ENCODE measurements around the gene MBD2. TPM values are rescaled to one million over a fixed set of nuclear protein-coding genes. Genes with fewer than 3 reads are reported as not detected.

MBD2 gene
- total RNA-seq, 6 experiments from 2014 or later = 13.7 to 47.7 (median 29.4) TPM

DNA sequence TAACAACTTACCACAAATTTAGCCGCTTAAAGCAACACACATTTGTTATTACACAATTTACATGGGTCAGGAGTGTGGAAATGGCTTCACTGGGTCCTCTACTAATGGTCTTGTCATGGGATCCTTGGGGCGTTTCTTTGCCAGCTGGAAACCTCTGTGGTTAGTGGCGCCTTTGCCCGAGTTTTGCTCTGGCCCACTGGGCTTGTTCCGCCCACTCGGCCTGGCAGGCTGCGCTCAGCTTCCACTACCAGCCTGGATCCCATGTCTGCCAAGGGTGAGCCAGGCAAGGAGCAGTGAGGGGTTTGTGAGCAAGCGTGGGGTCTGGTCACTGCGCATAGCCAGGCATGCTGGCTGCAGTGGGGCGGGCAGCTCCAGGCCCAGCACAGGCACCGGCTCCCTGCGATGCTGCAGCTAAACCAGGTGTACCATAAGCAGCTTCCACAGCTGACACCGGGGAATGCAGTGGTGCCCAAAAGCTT is 16.2 kb upstream of the MBD2 start:
- no peak for TF ChIP-seq POLR2A (IDR thresholded peaks at IDR 0.05)
- TF ChIP-seq, protein P1, sequence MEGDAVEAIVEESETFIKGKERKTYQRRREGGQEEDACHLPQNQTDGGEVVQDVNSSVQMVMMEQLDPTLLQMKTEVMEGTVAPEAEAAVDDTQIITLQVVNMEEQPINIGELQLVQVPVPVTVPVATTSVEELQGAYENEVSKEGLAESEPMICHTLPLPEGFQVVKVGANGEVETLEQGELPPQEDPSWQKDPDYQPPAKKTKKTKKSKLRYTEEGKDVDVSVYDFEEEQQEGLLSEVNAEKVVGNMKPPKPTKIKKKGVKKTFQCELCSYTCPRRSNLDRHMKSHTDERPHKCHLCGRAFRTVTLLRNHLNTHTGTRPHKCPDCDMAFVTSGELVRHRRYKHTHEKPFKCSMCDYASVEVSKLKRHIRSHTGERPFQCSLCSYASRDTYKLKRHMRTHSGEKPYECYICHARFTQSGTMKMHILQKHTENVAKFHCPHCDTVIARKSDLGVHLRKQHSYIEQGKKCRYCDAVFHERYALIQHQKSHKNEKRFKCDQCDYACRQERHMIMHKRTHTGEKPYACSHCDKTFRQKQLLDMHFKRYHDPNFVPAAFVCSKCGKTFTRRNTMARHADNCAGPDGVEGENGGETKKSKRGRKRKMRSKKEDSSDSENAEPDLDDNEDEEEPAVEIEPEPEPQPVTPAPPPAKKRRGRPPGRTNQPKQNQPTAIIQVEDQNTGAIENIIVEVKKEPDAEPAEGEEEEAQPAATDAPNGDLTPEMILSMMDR (IDR thresholded peaks at IDR 0.05) = no peak
- peak; percentile 39 to 48 (median 45) for ATAC-seq
- Histone ChIP-seq H3K36me3 (no peaks in the 10 kb centered on the region), H3K27me3 (no peaks in the 10 kb centered on the region), H3K4me1 (peaks cover 0 to 24% (median 1%) of the 10 kb centered on the region in 4 donors), H3K27ac (peak overlapping the region in 1 of 3 donors; percentile 30), H3K4me3 (no peak overlapping the region), H3K9me3 (no peaks in the 10 kb centered on the region)
- intact Hi-C loops (cut with DNase I) = no loop called here
- 67% methylated on average over 7 of the region's 13 CpGs for WGBS (ENCODE audit: insufficient coverage, low coverage, low lambda C conversion rate, missing lambda C conversion rate)
- DNase-seq = peak in 1 of 3 donors; percentile 30

- no peak overlapping the region for H3K4me3 ChIP-seq
- H3K27ac ChIP-seq = no peak overlapping the region
- intact Hi-C loops (cut with DNase I) = no loop called here
- DNase-seq = no peak
- no peaks in the 10 kb centered on the region for H3K9me3 ChIP-seq
- H3K27me3 ChIP-seq = no peaks in the 10 kb centered on the region
- WGBS (ENCODE audit: insufficient coverage, low coverage, low lambda C conversion rate, missing lambda C conversion rate) = 37% methylated on average over 2 of the region's 2 CpGs
- TF ChIP-seq, protein P1 (IDR thresholded peaks at IDR 0.05) = no peak
- no peak for TF ChIP-seq POLR2A (IDR thresholded peaks at IDR 0.05)
- peaks cover 0 to 24% (median 1%) of the 10 kb centered on the region in 4 donors for H3K4me1 ChIP-seq
- ATAC-seq = no peak
- H3K36me3 ChIP-seq = no peaks in the 10 kb centered on the region
These were observed 15.1 kb upstream of the MBD2 start for GRCh38 chr18:54239601-54240000.

DNA sequence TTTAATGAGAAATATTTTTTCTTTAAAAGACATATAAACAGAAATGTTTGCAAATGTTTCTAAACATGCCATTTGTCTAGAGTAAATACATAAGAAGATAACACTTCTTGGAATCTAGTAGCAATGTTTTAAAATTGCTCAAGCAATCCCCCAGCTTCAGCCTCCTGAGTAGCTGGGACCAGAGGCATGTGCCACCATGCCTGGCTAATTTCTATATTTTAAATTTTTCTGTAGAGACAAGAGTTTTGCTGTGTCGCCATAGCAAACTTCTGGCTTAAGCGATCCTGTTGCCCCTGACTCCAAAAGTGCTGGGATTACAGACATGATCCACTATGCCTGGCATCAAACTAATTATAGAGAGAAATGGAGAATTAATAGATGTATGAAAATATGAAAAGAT is 14.6 kb upstream of the MBD2 start:
- Histone ChIP-seq H3K4me3 (no peak overlapping the region), H3K36me3 (no peaks in the 10 kb centered on the region), H3K9me3 (no peaks in the 10 kb centered on the region), H3K27me3 (no peaks in the 10 kb centered on the region), H3K4me1 (peaks cover 0 to 24% (median 1%) of the 10 kb centered on the region in 4 donors), H3K27ac (peak overlapping the region in 2 of 3 donors; percentile 37 to 55)
- TF ChIP-seq, protein P1 (IDR thresholded peaks at IDR 0.05) = no peak
- no peak for TF ChIP-seq POLR2A (IDR thresholded peaks at IDR 0.05)
- DNase-seq (no peak), ATAC-seq (peak in 1 of 4 donors; percentile 7)
- 56% methylated on average over 2 of the region's 2 CpGs for WGBS (ENCODE audit: insufficient coverage, low coverage, low lambda C conversion rate, missing lambda C conversion rate)
- intact Hi-C loops (cut with DNase I) = no loop called here

DNA sequence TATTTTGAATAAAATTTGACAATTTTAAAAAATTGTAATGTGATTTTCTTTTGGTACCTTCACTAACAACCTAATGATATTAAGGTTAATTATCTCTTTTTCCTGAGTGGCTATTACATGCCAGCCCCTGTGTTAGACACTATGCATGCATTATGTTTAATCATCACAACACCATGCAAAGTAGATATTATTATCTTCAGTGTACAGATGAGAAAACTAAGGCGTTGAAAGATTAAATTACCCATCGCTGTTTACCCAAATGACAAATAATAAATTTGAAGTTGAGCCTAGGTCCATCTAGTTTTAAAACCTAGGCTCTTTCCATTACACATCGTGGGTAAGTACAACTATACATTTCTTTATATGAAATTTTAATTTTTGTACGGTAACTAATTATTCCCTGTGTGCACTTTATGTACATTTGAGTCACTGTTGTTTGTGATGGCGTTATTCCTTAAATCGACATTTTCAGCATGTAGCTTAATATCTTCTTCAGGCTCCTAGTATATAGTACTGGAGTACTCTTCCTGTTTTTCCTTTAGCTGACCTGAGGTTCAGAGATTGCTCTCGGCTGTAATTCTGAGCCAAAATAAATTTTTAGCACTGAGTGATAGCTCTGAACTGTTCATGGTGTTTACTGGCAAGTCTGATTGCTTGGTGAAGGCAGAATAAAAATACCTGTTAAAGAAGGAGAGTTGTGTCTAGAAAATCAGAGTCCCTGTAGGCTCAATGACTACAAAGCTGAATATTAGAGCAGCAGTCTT is 13.9 kb upstream of the MBD2 start:
- H3K27ac ChIP-seq = peak overlapping the region in 2 of 3 donors; percentile 37 to 55
- 63% methylated on average over 7 of the region's 7 CpGs for WGBS (ENCODE audit: insufficient coverage, low coverage, low lambda C conversion rate, missing lambda C conversion rate)
- H3K4me3 ChIP-seq = no peak overlapping the region
- TF ChIP-seq POLR2A (IDR thresholded peaks at IDR 0.05) = no peak
- TF ChIP-seq, protein P1 (IDR thresholded peaks at IDR 0.05) = no peak
- H3K4me1 ChIP-seq = peaks cover 0 to 24% (median 1%) of the 10 kb centered on the region in 4 donors
- no peaks in the 10 kb centered on the region for H3K27me3 ChIP-seq
- DNase-seq (no peak), ATAC-seq (peak; percentile 32 to 87 (median 80))
- no peaks in the 10 kb centered on the region for H3K36me3 ChIP-seq
- intact Hi-C loops (cut with DNase I) = no loop called here
- H3K9me3 ChIP-seq = no peaks in the 10 kb centered on the region

All from right lobe of liver (tissue), 6 donors.